Activated CD4-positive, alpha-beta memory T cell treated with anti-CD3 and anti-CD28 coated beads, Interleukin-2, amount 10 ng/mL, durations not matched to agents 7 days and 5 days (primary cell): Measurements from ENCODE around the gene MUSTN1. TPM values are rescaled to one million over a fixed set of nuclear protein-coding genes. Genes with fewer than 3 reads are reported as not detected.

Experiments
- CTCF ChIA-PET: fragments of 350-600 bp; sonication (Branson Sonifier 250); formaldehyde crosslinking; loops from one replicate; lab custom pipeline; 2021; ENCODE audit warnings: antibody characterized with exemption, inconsistent platforms; lab: Charles Lee
- POLR2A ChIA-PET: fragments of 350-600 bp; sonication (Branson Sonifier 250); formaldehyde crosslinking; loops from one replicate; lab custom pipeline; 2021; ENCODE audit warnings: antibody characterized with exemption; lab: Charles Lee
- DNase-seq: peaks from one replicate; pipeline ENCODE4 v3.0.0-alpha.2; 2020
- H3K27ac Mint-ChIP-seq: one replicate; pipeline ENCODE4 v1.8.0; 2021; ENCODE audit warnings: mild to moderate bottlenecking, mixed read lengths
- H3K27me3 Mint-ChIP-seq: one replicate; pipeline ENCODE4 v1.8.0; 2021; ENCODE audit warnings: mixed read lengths
- H3K36me3 Mint-ChIP-seq: one replicate; pipeline ENCODE4 v1.8.0; 2021; ENCODE audit warnings: low read depth, mixed read lengths
- H3K4me1 Mint-ChIP-seq: one replicate; pipeline ENCODE4 v1.8.0; 2021; ENCODE audit warnings: mixed read lengths
- H3K4me3 Mint-ChIP-seq: one replicate; pipeline ENCODE4 v1.8.0; 2021; ENCODE audit warnings: mild to moderate bottlenecking, mixed read lengths
- H3K9me3 Mint-ChIP-seq: one replicate; pipeline ENCODE4 v1.8.0; 2021; ENCODE audit warnings: mixed read lengths
- total RNA-seq, 2 experiments: library from RNA; stranded (reverse); gene quantifications; one replicate each; pipeline ENCODE4 v1.2.3, GENCODE V29; 2021

The MUSTN1 gene
- total RNA-seq, 2 experiments from 2014 or later = 3.3 to 4.4 TPM

DNA sequence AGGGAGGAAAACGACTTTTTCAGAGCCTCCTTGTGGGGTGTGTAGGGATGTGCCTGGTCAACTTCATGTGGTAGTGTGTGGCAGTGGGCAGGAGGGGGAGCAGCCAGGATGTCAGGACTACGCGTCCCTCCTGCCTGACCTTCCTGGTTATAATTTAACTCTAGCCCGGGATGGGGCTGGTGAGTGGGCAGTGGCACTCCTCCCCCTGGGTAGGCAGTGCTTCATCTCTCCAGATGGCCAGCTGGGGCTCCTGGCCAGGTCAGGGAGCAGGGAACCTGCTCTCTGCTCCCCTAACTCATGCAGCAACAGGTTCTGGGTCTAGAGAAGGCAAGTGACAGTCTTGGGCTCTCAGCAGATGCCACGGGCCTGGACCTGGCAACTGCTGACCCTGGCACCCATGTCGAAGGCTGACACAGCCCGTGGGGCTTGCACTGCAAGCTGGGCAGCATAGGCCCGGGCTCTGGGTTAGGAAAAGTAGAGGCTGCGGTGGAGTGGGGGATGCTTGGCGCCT is 6.9 kb downstream of the MUSTN1 start:
- POLR2A ChIA-PET = no interaction called here
- CTCF ChIA-PET = no interaction called here
- no peaks in the 10 kb centered on the region for H3K9me3 Mint-ChIP-seq

DNA sequence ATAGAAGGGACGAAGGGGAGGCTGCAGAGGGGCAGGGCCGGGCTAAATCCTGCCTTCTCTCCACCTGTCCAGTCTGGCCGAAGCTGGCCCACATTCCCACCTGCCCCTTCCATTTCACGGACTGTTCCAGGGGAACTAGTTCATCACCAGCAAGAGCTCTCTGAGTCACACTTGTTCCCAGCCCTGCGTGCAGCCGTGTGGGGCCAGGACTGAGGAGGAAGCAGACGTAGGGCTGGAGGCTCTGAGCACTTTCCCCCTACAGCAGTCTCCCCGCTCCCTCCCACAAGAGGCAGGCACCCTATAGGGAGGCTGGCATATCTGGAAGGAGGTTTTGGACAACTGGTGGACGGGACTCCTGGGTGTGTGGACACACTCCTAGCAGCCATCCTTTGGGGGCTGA is 7.4 kb downstream of the MUSTN1 start:
- Mint-ChIP-seq H3K4me1 (peaks cover 12% of the 10 kb centered on the region), H3K4me3 (no peak overlapping the region), H3K9me3 (no peaks in the 10 kb centered on the region), H3K27me3 (no peaks in the 10 kb centered on the region), H3K27ac (no peak overlapping the region), H3K36me3 (peaks cover 3% of the 10 kb centered on the region)
- ChIA-PET CTCF (no interaction called here), POLR2A (no interaction called here)
- no peak for DNase-seq

More for the DNA sequence above, 6.9 kb downstream of the MUSTN1 start:
- Mint-ChIP-seq H3K4me1 (peaks cover 12% of the 10 kb centered on the region), H3K27ac (no peak overlapping the region), H3K36me3 (peaks cover 3% of the 10 kb centered on the region), H3K4me3 (no peak overlapping the region), H3K27me3 (no peaks in the 10 kb centered on the region)
- DNase-seq = no peak

DNA sequence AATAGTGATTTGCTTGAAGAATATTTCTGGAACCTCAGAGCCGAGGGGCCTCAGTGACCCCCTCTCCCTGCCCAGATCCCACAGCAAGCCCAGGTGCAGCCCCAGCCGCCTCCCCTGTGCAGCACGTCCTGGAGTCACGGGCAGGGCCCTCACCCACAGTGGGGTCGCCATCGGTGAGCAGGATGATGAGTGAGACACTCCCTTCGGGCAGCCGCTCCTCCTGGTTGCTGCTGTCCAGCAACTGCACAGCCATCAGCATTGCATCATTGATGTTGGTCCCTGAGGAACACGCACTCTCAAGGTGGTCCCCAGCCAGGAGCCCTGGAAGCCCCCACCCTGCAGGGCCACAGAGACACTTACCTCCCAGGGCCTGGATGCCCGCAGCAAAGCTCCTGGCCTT is 10.8 kb downstream of the MUSTN1 start:
- CTCF ChIA-PET = no interaction called here
- Mint-ChIP-seq H3K27me3 (no peaks in the 10 kb centered on the region), H3K4me1 (no peaks in the 10 kb centered on the region), H3K4me3 (no peak overlapping the region), H3K36me3 (no peaks in the 10 kb centered on the region), H3K27ac (no peak overlapping the region), H3K9me3 (no peaks in the 10 kb centered on the region)
- no peak for DNase-seq
- POLR2A ChIA-PET = interaction anchor here (2.6 kb wide), 1 partner anchor 15 kb away, joined by 10 read pairs; no protein-coding TSS in a partner anchor

GRCh38 chr3:52822363-52822762 is 12.5 kb downstream of the MUSTN1 start:
- Mint-ChIP-seq H3K27me3 (no peaks in the 10 kb centered on the region), H3K4me1 (no peaks in the 10 kb centered on the region), H3K27ac (no peak overlapping the region), H3K4me3 (no peak overlapping the region), H3K9me3 (no peaks in the 10 kb centered on the region), H3K36me3 (no peaks in the 10 kb centered on the region)
- CTCF ChIA-PET = interaction anchor here (1.0 to 2.5 kb wide), 2 partner anchors 15 to 26 kb away, joined by 3 to 13 read pairs; no protein-coding TSS in a partner anchor
- no peak for DNase-seq
- POLR2A ChIA-PET = interaction anchor here (2.6 kb wide), 1 partner anchor 16 kb away, joined by 10 read pairs; no protein-coding TSS in a partner anchor

GRCh38 chr3:52820736-52821135 is 14.1 kb downstream of the MUSTN1 start:
- Mint-ChIP-seq H3K4me3 (no peak overlapping the region), H3K27ac (no peak overlapping the region), H3K27me3 (no peaks in the 10 kb centered on the region), H3K4me1 (no peaks in the 10 kb centered on the region), H3K36me3 (no peaks in the 10 kb centered on the region), H3K9me3 (no peaks in the 10 kb centered on the region)
- ChIA-PET POLR2A (no interaction called here), CTCF (interaction anchor here (0.6 to 2.5 kb wide), 10 partner anchors 9 to 77 kb away, joined by 3 to 13 read pairs (median 4); no protein-coding TSS in a partner anchor)
- peak; percentile 29 for DNase-seq

DNA sequence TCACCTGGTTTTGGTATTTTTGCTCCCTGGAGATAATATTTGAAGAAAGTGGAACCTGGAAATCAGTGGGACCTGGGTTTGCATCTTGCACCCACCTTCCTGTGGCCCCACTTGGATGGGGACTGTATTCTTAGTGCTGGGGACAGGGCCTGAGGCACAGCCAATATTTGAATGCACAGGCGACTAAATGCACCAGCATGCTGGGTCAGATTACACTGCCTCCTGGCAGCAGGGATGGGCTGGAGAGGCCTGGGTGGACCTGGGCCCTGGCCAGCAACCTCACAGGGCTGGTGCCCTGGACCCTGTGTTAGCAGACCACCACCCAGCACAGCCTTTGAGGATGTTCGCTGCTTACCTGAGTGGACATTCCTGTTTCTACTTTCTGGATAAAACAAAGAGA is 14.9 kb downstream of the MUSTN1 start:
- Mint-ChIP-seq H3K4me1 (no peaks in the 10 kb centered on the region), H3K27me3 (no peaks in the 10 kb centered on the region), H3K9me3 (no peaks in the 10 kb centered on the region), H3K27ac (no peak overlapping the region), H3K36me3 (no peaks in the 10 kb centered on the region), H3K4me3 (no peak overlapping the region)
- ChIA-PET POLR2A (no interaction called here), CTCF (interaction anchor here (0.7 to 2.5 kb wide), 3 partner anchors 18 to 21 kb away, joined by 3 to 13 read pairs (median 4); no protein-coding TSS in a partner anchor)
- no peak for DNase-seq

DNA sequence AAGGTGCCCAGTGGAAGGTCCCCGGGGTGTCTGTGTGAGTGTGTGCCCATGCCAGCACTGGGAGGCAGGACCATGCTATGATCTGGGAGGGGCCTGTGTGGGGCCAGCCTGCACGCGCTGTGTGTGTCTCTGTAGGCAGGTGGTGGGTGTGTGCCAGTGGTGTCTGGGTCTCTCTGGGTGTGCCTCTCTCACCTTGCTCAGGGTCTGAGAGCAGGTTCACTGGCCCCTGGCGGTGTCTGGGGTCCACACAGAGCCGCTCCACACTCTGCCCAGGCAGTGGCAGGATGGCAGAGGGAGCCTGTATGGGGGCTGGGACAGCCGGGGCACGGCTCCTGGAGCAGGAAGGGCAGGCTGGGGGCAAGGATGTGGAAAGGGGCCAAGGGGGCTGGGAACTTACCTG is 17.0 kb downstream of the MUSTN1 start:
- Mint-ChIP-seq H3K4me3 (no peak overlapping the region), H3K27me3 (no peaks in the 10 kb centered on the region), H3K27ac (no peak overlapping the region), H3K4me1 (no peaks in the 10 kb centered on the region), H3K9me3 (no peaks in the 10 kb centered on the region), H3K36me3 (no peaks in the 10 kb centered on the region)
- DNase-seq = no peak
- CTCF ChIA-PET = no interaction called here
- POLR2A ChIA-PET = no interaction called here

- H3K27ac Mint-ChIP-seq = no peak overlapping the region
Observed at GRCh38 chr3:52817221-52817620, 17.6 kb downstream of the MUSTN1 start.

DNA sequence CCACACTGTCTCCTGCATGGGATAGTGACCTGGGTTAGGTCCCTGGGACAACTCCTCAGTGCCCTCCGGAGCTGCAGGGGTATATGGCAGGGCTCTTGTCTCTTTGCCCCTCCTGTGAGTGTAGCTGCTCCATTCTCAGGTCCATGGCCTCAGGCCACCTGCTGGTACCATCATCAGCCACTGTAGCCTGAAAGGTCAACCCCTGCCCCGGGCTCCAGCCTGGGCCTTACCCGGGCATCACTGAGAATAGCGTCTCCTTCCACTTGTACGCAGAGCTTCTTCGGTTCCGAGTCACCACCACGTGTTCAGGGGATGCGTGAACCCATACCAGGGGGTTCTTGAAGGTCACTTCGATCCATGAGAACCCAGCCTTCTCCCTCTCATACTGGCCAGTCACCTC is 18.2 kb downstream of the MUSTN1 start:
- Mint-ChIP-seq H3K4me3 (no peak overlapping the region), H3K9me3 (no peaks in the 10 kb centered on the region), H3K27me3 (no peaks in the 10 kb centered on the region), H3K4me1 (no peaks in the 10 kb centered on the region), H3K36me3 (no peaks in the 10 kb centered on the region), H3K27ac (no peak overlapping the region)
- ChIA-PET CTCF (interaction anchor here (0.9 kb wide), 1 partner anchor 18 kb away, joined by 3 read pairs; no protein-coding TSS in a partner anchor), POLR2A (no interaction called here)
- no peak for DNase-seq

More at GRCh38 chr3:52817221-52817620, 17.6 kb downstream of the MUSTN1 start:
- no peaks in the 10 kb centered on the region for H3K36me3 Mint-ChIP-seq
- ChIA-PET CTCF (no interaction called here), POLR2A (no interaction called here)
- no peaks in the 10 kb centered on the region for H3K4me1 Mint-ChIP-seq
- no peak overlapping the region for H3K4me3 Mint-ChIP-seq
- H3K27me3 Mint-ChIP-seq = no peaks in the 10 kb centered on the region
- H3K9me3 Mint-ChIP-seq = no peaks in the 10 kb centered on the region
- DNase-seq = no peak

- Mint-ChIP-seq H3K4me3 (no peak overlapping the region), H3K36me3 (no peaks in the 10 kb centered on the region), H3K9me3 (no peaks in the 10 kb centered on the region), H3K27me3 (no peaks in the 10 kb centered on the region), H3K4me1 (no peaks in the 10 kb centered on the region), H3K27ac (no peak overlapping the region)
- DNase-seq = no peak
- ChIA-PET POLR2A (no interaction called here), CTCF (interaction anchor here (0.9 kb wide), 1 partner anchor 18 kb away, joined by 3 read pairs; no protein-coding TSS in a partner anchor)
Observed at GRCh38 chr3:52816199-52816598, 18.6 kb downstream of the MUSTN1 start.

- ChIA-PET CTCF (no interaction called here), POLR2A (no interaction called here)
- H3K4me1 Mint-ChIP-seq = no peaks in the 10 kb centered on the region
- H3K4me3 Mint-ChIP-seq = no peak overlapping the region
- H3K9me3 Mint-ChIP-seq = no peaks in the 10 kb centered on the region
- DNase-seq = no peak
- no peaks in the 10 kb centered on the region for H3K36me3 Mint-ChIP-seq
- peaks cover 6% of the 10 kb centered on the region for H3K27me3 Mint-ChIP-seq
- H3K27ac Mint-ChIP-seq = no peak overlapping the region
Observed at GRCh38 chr3:52813810-52814209, 21.0 kb downstream of the MUSTN1 start.

- ChIA-PET CTCF (interaction anchor here (1.5 kb wide), 1 partner anchor 10 kb away, joined by 5 read pairs; no protein-coding TSS in a partner anchor), POLR2A (no interaction called here)
- H3K4me1 Mint-ChIP-seq = no peaks in the 10 kb centered on the region
Observed at GRCh38 chr3:52811452-52812011, 23.3 kb downstream of the MUSTN1 start.

GRCh38 chr3:52810923-52811322 is 23.9 kb downstream of the MUSTN1 start:
- H3K36me3 Mint-ChIP-seq = no peaks in the 10 kb centered on the region
- ChIA-PET CTCF (interaction anchor here (1.5 kb wide), 1 partner anchor 10 kb away, joined by 5 read pairs; no protein-coding TSS in a partner anchor), POLR2A (no interaction called here)

More at GRCh38 chr3:52811452-52812011, 23.3 kb downstream of the MUSTN1 start:
- no peak overlapping the region for H3K27ac Mint-ChIP-seq
- no peak for DNase-seq
- H3K36me3 Mint-ChIP-seq = no peaks in the 10 kb centered on the region
- H3K27me3 Mint-ChIP-seq = peaks cover 6% of the 10 kb centered on the region
- no peaks in the 10 kb centered on the region for H3K9me3 Mint-ChIP-seq
- H3K4me3 Mint-ChIP-seq = no peak overlapping the region

More at GRCh38 chr3:52810923-52811322, 23.9 kb downstream of the MUSTN1 start:
- Mint-ChIP-seq H3K27ac (no peak overlapping the region), H3K9me3 (no peaks in the 10 kb centered on the region), H3K27me3 (peaks cover 6% of the 10 kb centered on the region), H3K4me3 (no peak overlapping the region), H3K4me1 (no peaks in the 10 kb centered on the region)
- DNase-seq = no peak
